HG03280 (cell line): Measurements from ENCODE around the gene CGB1.
"Not testable (repeated sequence)": the region's sequence is repeated elsewhere in the genome, so short reads cannot be mapped to it uniquely, and the experiment has no call there.

Experiments used
- ATAC-seq: cut with Tn5 transposase; IDR thresholded peaks from one replicate; pipeline ENCODE4 v1.9.1; 2021; ENCODE audit warnings: mild to moderate bottlenecking, moderate library complexity; ENCODE audit not compliant: unreplicated experiment

The CGB1 gene

DNA sequence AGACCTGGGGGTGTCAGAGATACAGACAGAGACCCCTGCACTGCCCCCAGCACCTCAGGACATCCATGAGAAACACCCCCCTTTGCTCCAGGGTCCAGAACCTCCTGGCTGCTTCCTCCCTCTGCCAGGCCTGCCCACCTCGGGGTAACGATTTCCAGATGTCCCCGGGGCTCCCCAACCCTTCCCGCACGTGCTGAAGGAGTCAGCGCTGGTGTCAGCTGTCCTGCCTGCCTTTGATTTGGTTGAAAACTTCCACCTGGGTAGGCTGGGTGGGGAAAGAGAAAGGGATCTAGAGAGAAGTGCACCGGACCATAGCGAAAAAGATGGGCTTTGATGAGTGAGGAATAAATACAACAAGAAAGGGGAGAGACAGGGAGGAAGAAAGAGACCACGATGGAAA is 22.4 kb upstream of the CGB1 start:
- no peak for ATAC-seq

DNA sequence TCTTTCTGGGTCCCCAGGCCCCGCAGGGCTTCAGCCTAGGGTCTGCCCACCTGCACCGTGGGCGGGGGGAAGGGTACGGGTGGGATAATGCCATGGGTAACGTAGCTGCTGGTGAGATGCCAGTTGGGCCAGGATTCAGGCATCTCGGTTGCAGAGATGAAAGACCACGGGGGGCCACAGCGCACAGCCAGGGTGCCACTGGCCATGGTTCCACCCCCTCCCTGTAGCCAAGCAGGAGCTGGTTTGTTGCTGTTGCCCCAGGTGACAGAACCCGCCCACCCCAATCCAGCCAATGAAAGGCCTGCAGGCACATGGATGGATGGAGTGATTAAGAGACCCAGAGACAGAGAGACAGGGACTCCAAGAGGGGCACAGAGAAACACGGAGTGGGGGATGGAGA is 21.9 kb upstream of the CGB1 start:
- ATAC-seq = no peak

DNA sequence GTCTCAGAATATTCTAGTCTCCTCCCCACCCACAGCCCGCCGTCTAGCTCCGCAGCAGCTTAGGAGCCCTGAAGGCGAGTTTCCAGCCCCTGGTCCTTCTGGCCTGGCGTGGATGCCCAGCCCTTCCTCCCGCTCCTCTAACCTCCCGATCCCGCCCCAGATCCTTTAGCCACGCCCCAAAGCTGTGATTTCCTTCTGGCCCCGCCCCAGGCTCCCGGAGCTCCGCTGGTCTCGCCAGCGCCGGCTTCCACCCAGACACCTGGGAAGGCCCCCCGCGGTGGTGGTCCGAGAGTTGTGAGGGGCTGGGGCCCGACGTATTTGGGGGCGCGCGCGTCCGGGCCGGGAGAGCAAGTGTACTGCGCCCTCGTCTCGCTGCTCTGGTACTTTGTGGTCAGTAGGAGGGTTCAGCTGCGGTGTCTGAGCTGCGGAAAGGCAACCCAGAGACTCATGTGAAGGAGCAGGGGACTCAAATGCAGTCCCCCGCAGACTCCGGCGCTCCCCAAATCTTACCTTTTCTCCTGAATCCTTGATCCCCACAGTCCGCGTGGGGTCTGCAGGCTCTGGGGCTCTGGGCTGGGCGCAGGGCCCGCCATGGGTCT is 21.0 kb upstream of the CGB1 start, which contains the start of gene CGB7:
TSS of gene CGB7 (minus strand) at position 114 of the 599 bp plus-strand sequence. CDS start 2,374 bp downstream, outside the sequence.
- ATAC-seq = no peak

DNA sequence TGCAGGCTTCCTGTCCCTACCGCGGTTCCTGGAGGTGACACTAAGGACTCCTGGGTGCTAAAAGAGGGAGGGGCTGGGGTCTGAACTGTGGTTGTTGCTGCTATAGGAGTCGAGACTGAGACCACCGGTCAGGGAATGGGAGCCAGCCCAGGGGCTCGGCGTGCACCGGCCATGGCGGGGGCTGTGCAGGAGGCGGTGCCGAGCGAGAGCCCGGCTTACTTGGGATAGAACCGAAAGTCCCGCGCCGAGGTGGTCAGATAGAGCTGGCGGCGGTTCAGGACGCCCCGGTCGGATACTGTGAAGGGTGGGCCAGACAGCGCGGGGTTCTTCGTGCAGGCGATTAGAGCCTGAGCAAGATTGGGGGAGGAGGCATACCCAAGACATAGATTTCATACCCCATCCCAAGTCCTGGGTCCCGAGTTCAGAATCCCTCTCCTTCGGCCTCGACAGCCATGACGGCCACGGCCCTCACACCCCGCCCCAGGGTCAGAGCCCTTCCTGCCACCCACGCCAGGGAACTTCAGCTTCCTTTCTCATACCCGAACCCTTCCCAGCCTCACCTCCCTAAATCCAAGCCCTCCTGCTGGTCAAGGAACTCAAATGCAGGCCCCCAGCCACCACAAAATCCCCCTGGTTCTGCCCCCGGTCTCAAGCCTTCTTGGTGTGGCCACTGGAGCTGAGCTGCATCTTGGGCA is 20.4 kb upstream of the CGB1 start:
- not testable (repeated sequence) for ATAC-seq

DNA sequence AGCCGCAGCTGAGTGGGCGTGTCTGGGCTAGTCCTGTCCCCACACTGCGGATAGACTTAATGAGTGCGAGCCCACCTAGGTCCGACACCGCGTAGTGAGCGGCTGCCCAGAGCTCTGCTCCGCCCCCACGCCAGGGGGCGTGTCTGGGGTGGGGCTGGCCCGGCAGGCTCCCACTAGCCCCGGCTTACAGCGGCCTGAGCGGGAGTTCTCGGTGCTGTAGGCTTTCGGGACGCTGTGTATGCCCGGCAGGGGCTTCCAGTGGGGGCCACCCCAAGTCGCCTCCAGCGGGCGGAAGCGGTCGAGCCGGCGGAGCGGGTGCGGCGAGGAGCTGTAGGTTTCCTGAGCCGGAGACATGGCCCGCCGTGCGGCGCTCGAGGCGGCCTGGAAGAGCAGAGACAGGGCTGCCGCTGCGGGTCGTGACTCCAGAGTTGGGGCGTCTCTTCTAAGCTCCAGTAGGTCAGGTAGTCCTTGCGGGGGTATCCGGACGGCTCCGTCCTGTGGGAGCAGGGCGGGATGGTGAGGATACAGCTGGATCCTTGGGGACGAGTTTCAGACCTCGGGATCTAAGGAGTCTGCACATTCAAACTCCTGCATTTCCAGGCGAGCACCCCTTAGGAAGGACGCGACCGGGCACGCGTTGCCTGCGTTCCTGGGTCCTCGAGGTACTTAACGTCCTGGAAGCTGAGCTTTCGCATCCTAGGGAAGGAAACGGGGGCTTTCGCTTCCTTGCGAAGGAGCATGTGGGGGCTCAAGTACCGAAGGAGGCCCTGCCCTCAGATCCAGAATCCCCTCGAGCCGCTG is 19.6 kb upstream of the CGB1 start:
- no peak for ATAC-seq

DNA sequence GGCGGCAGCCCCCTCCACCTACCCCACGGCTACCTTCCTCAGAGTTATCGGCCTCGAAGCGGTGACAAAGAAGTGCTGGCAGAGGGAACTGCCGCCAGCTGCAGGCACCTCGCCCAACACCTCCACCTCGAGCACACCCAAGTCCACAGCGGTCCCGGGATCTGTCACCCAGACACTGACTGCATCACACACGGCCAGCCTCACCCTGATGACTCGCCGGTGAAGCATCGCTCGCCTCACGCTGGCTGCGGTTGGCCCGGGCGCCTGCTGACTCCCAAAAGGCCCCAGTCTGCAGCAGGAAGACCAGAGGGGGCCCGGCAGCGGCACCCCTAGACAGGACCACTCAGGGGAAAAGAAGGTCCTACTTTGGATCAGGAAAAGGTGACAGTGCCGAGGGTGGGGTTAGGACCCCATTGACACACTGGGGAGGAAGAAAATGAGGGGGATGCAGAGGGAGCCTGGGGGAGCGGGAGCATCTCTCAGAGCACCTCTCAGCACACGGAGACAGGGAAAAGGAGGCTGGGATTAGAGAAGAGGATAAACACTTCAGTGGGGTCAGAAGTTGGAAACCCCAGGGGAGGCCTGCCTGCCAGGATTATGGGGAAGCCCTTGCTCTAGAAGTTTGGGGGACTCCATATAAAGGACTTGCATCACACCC is 13.8 kb upstream of the CGB1 start:
- not testable (repeated sequence) for ATAC-seq

GRCh38 chr19:49049834-49050233 is 13.1 kb upstream of the CGB1 start:
- ATAC-seq = not testable (repeated sequence)

DNA sequence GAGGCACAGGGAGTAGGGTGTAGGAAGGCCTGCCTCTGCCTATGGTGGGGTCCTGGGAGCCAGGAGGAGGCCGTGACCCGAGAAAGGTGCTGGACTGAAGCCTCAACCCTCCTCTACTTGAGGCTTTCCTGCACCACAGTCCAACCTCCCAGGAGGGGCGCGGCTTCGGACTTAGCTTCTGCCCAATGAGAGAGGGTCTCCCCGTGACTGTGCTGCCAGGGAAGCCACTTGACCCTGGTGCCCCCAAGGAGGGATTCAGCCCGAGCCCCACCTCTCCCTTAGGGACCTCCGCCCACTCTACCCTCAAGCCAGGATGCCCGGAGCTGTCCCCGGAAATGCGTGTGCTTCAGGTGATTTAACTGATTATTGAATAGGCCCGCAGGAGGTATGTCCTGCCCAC is 12.3 kb upstream of the CGB1 start, which contains the start of gene CGB8:
TSS of gene CGB8 (minus strand) at position 101 of the 400 bp plus-strand sequence. CDS start 372 bp downstream, outside the sequence.
- ATAC-seq = not testable (repeated sequence)

DNA sequence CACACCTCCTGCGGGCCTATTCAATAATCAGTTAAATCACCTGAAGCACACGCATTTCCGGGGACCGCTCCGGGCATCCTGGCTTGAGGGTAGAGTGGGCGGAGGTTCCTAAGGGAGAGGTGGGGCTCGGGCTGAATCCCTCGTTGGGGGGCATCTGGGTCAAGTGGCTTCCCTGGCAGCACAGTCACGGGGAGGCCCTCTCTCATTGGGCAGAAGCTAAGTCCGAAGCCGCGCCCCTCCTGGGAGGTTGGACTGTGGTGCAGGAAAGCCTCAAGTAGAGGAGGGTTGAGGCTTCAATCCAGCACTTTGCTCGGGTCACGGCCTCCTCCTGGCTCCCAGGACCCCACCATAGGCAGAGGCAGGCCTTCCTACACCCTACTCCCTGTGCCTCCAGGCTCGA is 6.9 kb upstream of the CGB1 start, which contains the start of gene CGB5:
TSS of gene CGB5 (plus strand) at position 301 of the 400 bp plus-strand sequence. CDS start 362 bp downstream, outside the sequence.
- ATAC-seq = not testable (repeated sequence)

- ATAC-seq = not testable (repeated sequence)
Observed at GRCh38 chr19:49042666-49043065, 6.0 kb upstream of the CGB1 start.

- ATAC-seq = no peak
Observed at GRCh38 chr19:49042177-49042576, 5.5 kb upstream of the CGB1 start.

DNA sequence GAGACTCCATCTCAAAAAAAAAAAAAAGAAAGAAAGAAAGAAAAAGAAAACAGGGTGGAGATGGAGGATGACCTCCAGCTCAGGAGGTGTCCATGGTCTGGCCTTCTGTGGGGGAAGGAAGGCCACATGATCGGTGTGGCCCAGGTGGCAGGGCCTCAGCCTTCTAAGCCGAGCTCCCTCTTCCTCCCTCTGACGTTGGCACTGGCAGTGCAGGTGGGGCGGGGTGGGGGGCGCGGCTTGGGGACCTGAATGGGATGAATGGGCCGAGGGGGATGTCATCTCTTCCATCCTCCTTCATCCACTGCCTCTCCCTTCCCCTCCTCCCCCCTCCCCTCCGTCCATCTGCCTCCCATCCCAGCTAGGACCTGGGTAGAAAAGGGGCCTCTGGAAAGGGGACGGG is 3.0 kb upstream of the CGB1 start:
- not testable (repeated sequence) for ATAC-seq

DNA sequence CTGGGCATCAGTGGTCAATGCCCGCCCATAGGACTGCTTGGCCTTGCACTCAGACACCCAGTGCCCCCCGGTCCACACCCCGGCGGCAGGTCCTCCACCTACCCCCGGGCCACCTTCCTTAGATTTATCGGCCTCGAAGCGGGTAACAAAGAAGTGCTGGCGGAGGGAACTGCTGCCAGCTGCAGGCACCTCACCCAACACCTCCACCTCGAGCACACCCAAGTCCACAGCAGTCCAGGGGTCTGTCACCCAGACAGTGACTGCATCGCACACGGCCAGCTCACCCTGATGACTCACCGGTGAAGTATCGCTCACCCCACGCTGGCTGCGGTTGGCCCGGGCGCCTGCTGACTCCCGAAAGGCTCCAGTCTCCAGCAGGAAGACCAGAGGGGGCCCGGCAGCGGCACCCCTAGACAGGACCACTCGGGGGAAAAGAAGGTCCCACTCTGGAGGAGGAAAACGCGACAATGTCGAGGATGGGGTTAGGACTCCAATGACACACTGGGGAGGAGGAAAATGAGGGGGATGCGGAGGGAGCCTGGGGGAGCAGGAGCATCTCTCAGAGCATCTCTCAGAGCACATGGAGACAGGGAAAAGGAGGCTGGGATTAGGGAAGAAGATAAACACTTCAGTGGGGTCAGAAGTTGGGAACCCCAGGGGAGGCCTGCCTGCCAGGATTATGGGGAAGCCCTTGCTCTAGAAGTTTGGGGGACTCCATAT is 2.0 kb upstream of the CGB1 start:
- not testable (repeated sequence) for ATAC-seq

- not testable (repeated sequence) for ATAC-seq
Observed at GRCh38 chr19:49038111-49038510, 1.4 kb upstream of the CGB1 start.

DNA sequence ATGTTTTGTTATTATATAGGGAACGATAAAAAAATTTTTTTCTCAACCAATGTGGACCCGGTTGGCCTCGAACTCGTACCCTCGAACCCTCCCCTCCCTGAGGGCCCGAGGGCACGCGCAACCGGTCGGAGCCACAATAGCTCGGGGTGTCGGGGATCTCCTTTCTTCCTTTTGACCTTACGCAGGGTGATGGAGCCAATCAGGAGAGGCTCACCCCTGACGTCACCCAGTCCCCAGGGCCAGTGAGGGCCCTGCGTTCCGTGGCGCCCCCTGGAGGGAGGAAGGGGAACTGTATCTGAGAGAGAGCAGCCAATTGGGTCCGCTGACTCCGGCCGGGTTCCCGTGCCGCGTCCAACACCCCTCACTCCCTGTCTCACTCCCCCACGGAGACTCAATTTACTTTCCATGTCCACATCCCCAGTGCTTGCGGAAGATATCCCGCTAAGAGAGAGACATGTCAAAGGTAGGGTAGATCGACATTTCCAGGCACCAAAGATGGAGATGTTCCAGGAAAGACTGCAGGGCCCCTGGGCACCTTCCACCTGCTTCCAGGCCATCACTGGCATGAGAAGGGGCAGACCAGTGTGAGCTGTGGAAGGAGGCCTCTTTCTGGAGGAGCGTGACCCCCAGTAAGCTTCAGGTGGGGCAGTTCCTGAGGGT is 4.9 kb downstream of the CGB1 start, which contains the start of gene CGB2:
TSS of gene CGB2 (plus strand) at position 249 of the 660 bp plus-strand sequence. CDS start at position 455, 206 bp downstream.
- ATAC-seq = not testable (repeated sequence)

GRCh38 chr19:49030323-49030722 is 6.4 kb downstream of the CGB1 start:
- ATAC-seq = not testable (repeated sequence)

- not testable (repeated sequence) for ATAC-seq
Observed at GRCh38 chr19:49029749-49030148, 6.9 kb downstream of the CGB1 start.

DNA sequence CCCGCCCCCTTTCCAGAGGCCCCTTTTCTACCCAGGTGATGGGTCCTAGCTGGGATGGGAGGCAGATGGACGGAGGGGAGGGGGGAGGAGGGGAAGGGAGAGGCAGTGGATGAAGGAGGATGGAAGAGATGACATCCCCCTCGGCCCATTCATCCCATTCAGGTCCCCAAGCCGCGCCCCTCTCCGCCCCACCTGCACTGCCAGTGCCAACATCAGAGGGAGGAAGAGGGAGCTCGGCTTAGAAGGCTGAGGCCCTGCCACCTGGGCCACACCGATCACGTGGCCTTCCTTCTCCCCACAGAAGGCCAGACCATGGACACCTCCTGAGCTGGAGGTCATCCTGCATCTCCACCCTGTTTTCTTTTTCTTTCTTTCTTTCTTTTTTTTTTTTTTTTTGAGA is 8.0 kb downstream of the CGB1 start:
- ATAC-seq = not testable (repeated sequence)

DNA sequence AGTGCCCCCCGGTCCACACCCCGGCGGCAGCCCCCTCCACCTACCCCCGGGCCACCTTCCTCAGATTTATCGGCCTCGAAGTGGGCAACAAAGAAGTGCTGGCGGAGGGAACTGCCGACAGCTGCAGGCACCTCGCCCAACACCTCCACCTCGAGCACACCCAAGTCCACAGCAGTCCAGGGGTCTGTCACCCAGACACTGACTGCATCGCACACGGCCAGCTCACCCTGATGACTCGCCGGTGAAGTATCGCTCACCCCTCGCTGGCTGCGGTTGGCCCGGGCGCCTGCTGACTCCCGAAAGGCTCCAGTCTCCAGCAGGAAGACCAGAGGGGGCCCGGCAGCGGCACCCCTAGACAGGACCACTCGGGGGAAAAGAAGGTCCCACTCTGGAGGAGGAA is 11.1 kb downstream of the CGB1 start:
- ATAC-seq = not testable (repeated sequence)
